Activated T-cell treated with anti-CD3 and anti-CD28 coated beads, Interleukin-2, amount 50 U/mL, for 48 hours (primary cell): ENCODE results near the gene CCDC158.
"Not testable (repeated sequence)": the region's sequence is repeated elsewhere in the genome, so short reads cannot be mapped to it uniquely, and the experiment has no call there.

Experiments used
- DNase-seq, 2 experiments: peaks; one replicate each; pipeline ENCODE4 v3.0.0-alpha.2; 2020

The CCDC158 gene

GRCh38 chr4:76306882-76307659 lies 113.9 kb downstream of the CCDC158 start:
- peak; percentile 38 to 51 for DNase-seq

- peak; percentile 48 to 55 for DNase-seq
Measured at GRCh38 chr4:76305971-76306881, 114.7 kb downstream of the CCDC158 start, which contains the start of gene STBD1. STBD1 (plus strand) TSS chr4:76306733; CDS start chr4:76306770, 37 bp downstream.

- peak; percentile 33 to 43 for DNase-seq
Measured at GRCh38 chr4:76305033-76305687, 115.8 kb downstream of the CCDC158 start.

GRCh38 chr4:76302826-76303438 lies 118.0 kb downstream of the CCDC158 start:
- no peak for DNase-seq

- DNase-seq = no peak
Measured at GRCh38 chr4:76301775-76302162, 119.2 kb downstream of the CCDC158 start.

GRCh38 chr4:76301068-76301774 lies 119.7 kb downstream of the CCDC158 start:
- DNase-seq = peak; percentile 42 to 51

- no peak for DNase-seq
Measured at GRCh38 chr4:76300012-76300411, 120.9 kb downstream of the CCDC158 start.

GRCh38 chr4:76298227-76298626 lies 122.7 kb downstream of the CCDC158 start:
- no peak for DNase-seq

GRCh38 chr4:76296286-76296820 lies 124.6 kb downstream of the CCDC158 start:
- DNase-seq = no peak

- DNase-seq = no peak
Measured at GRCh38 chr4:76293772-76294171, 127.2 kb downstream of the CCDC158 start.

- no peak for DNase-seq
Measured at GRCh38 chr4:76292730-76293129, 128.2 kb downstream of the CCDC158 start.

- DNase-seq = not testable (repeated sequence)
Measured at GRCh38 chr4:76287811-76288210, 133.1 kb downstream of the CCDC158 start.

- DNase-seq = no peak
Measured at GRCh38 chr4:76283900-76284299, 137.0 kb downstream of the CCDC158 start.

- DNase-seq = no peak
Measured at GRCh38 chr4:76282941-76283689, 137.8 kb downstream of the CCDC158 start.

GRCh38 chr4:76281594-76281993 lies 139.3 kb downstream of the CCDC158 start:
- DNase-seq = not testable (repeated sequence)

GRCh38 chr4:76280488-76281441 lies 140.2 kb downstream of the CCDC158 start:
- DNase-seq = no peak

GRCh38 chr4:76279462-76279861 lies 141.5 kb downstream of the CCDC158 start:
- peak in 1 of 2 experiments; percentile 35 for DNase-seq

- DNase-seq = no peak
Measured at GRCh38 chr4:76278583-76278982, 142.4 kb downstream of the CCDC158 start.

- DNase-seq = no peak
Measured at GRCh38 chr4:76277667-76278066, 143.3 kb downstream of the CCDC158 start.

- no peak for DNase-seq
Measured at GRCh38 chr4:76276813-76277212, 144.1 kb downstream of the CCDC158 start.
